MM.1S (cell line): ENCODE results near the gene DNAJC15.

ENCODE experiments used
- DNase-seq: peaks from one replicate; pipeline ENCODE4 v3.0.0-alpha.2; 2015
- H2AFZ ChIP-seq: fragments of 300-600 bp; sonication (generic); 2 replicates; pipeline ENCODE4 v1.6.0; 2016; ENCODE audit warnings: antibody characterized with exemption, low read length
- H3F3A ChIP-seq: fragments of 300-600 bp; sonication (generic); 2 replicates; pipeline ENCODE4 v1.6.1; 2016; ENCODE audit warnings: mild to moderate bottlenecking, antibody characterized with exemption, low read length, moderate library complexity, mixed read lengths; ENCODE audit not compliant: insufficient read depth
- H3K27ac ChIP-seq: fragments of 300-600 bp; sonication (generic); 2 replicates; pipeline ENCODE4 v1.5.1; 2016; ENCODE audit warnings: mild to moderate bottlenecking, low read length
- H3K27me3 ChIP-seq: fragments of 300-600 bp; sonication (generic); replicated peaks from 2 replicates; pipeline ENCODE4 v1.6.0; 2016; ENCODE audit warnings: low read length; ENCODE audit not compliant: insufficient read depth
- H3K36me3 ChIP-seq: fragments of 300-600 bp; sonication (generic); replicated peaks from 2 replicates; pipeline ENCODE4 v1.6.1; 2016; ENCODE audit warnings: mild to moderate bottlenecking, low read length, mixed read lengths; ENCODE audit not compliant: insufficient read depth
- H3K4me1 ChIP-seq: fragments of 300-600 bp; sonication (generic); 2 replicates; pipeline ENCODE4 v1.6.1; 2016; ENCODE audit warnings: low read length, mixed read lengths
- H3K4me2 ChIP-seq: fragments of 300-600 bp; sonication (generic); 2 replicates; pipeline ENCODE4 v1.6.0; 2016; ENCODE audit warnings: low read depth, low read length
- H3K4me3 ChIP-seq: fragments of 300-600 bp; sonication (generic); 2 replicates; pipeline ENCODE4 v1.5.1; 2016; ENCODE audit warnings: low read length, mixed read lengths
- H3K79me2 ChIP-seq: fragments of 300-600 bp; sonication (generic); 2 replicates; pipeline ENCODE4 v1.6.1; 2016; ENCODE audit warnings: mixed run types, low read length, mixed read lengths
- H3K9ac ChIP-seq: fragments of 300-600 bp; sonication (generic); 2 replicates; pipeline ENCODE4 v1.6.1; 2016; ENCODE audit warnings: low read length, mixed read lengths
- H3K9me2 ChIP-seq: fragments of 300-600 bp; sonication (generic); replicated peaks from 2 replicates; pipeline ENCODE4 v1.6.1; 2016; ENCODE audit warnings: mild to moderate bottlenecking, low read length, mixed read lengths; ENCODE audit not compliant: insufficient read depth
- H3K9me3 ChIP-seq: fragments of 300-600 bp; sonication (generic); replicated peaks from 2 replicates; pipeline ENCODE4 v1.6.1; 2016; ENCODE audit warnings: mild to moderate bottlenecking, low read length, mixed read lengths; ENCODE audit not compliant: insufficient read depth
- H4K20me1 ChIP-seq: fragments of 300-600 bp; sonication (generic); 2 replicates; pipeline ENCODE4 v1.6.1; 2016; ENCODE audit warnings: mild to moderate bottlenecking, low read length, moderate library complexity, mixed read lengths; ENCODE audit not compliant: insufficient read depth
- CTCF ChIP-seq: fragments of 300-600 bp; sonication (generic); IDR thresholded peaks from 2 replicates; pipeline ENCODE4 v1.5.1; 2016; ENCODE audit warnings: antibody characterized with exemption, low read length, mixed read lengths
- EZH2 ChIP-seq: fragments of 300-600 bp; sonication (generic); optimal IDR thresholded peaks from 2 replicates; pipeline ENCODE3; 2017; ENCODE audit warnings: low read depth, mild to moderate bottlenecking, antibody characterized with exemption, low read length, mixed read lengths
- EZH2phosphoT487 ChIP-seq: fragments of 300-600 bp; sonication (generic); IDR thresholded peaks from 2 replicates; pipeline ENCODE4 v1.6.1; 2018; ENCODE audit warnings: antibody characterized with exemption, low read length

The DNAJC15 gene

DNA sequence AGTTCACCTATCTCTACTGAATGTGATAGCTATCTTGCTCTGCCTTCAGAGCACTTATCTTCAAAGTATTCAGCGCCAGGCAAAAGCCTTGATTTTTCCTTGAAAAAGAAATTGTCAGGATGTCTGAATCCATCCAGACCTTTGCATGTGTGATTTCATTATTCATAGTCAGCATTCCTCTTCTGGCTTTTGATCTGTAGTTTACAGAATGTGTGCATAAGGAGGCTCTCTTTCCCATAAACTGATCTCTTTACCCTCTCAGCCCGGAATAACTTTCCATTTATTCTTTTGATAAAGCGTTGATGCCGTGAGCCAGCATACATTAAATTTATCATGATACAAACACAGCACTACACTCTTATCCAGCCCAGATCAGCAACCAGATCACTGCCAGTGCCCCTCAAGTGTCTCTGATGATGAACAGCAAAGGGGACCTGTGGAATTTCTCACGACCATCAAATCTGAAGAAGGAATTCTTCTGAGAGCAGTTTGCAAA is 130.8 kb downstream of the DNAJC15 start:
- no peaks in the 10 kb centered on the region for H3K36me3 ChIP-seq
- no peaks in the 10 kb centered on the region for H4K20me1 ChIP-seq
- no peak overlapping the region for H3K4me3 ChIP-seq
- TF ChIP-seq EZH2phosphoT487, result no peak
- no peak for TF ChIP-seq EZH2
- TF ChIP-seq CTCF, result no peak
- no peak overlapping the region for H2AFZ ChIP-seq
- no peaks in the 10 kb centered on the region for H3K79me2 ChIP-seq
- no peaks in the 10 kb centered on the region for H3K4me1 ChIP-seq
- no peak overlapping the region for H3K9ac ChIP-seq
- no peaks in the 10 kb centered on the region for H3K9me2 ChIP-seq
- H3K27ac ChIP-seq, result no peak overlapping the region
- DNase-seq, result no peak
- H3K4me2 ChIP-seq, result no peak overlapping the region
- H3F3A ChIP-seq, result no peaks in the 10 kb centered on the region
- H3K27me3 ChIP-seq, result no peaks in the 10 kb centered on the region
- H3K9me3 ChIP-seq, result no peaks in the 10 kb centered on the region

DNA sequence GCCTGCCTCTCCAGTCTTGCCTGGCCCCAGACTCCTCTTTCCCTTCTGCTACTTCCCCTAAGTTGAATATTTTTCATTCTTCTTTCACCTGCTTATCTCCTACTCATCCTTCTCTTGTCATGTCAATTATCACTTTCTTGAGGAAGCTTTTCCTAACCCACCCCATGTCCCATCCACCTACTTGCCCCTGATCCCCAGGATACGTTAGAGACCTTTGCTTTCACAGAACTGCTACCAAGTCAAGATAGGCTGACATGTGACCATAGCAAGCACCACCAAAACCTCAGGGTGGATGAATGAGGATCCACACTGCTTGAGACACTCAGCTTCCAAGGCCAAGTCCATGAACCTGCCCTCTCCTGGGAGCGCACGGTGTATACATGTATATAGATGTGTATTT is 131.5 kb downstream of the DNAJC15 start:
- Histone ChIP-seq H3K4me1 (no peaks in the 10 kb centered on the region), H3K9me3 (no peaks in the 10 kb centered on the region), H3F3A (no peaks in the 10 kb centered on the region), H4K20me1 (no peaks in the 10 kb centered on the region), H3K4me2 (no peak overlapping the region), H2AFZ (no peak overlapping the region), H3K9ac (no peak overlapping the region), H3K36me3 (no peaks in the 10 kb centered on the region), H3K4me3 (no peak overlapping the region), H3K9me2 (no peaks in the 10 kb centered on the region), H3K79me2 (no peaks in the 10 kb centered on the region), H3K27me3 (no peaks in the 10 kb centered on the region), H3K27ac (no peak overlapping the region)
- no peak for TF ChIP-seq EZH2phosphoT487
- no peak for TF ChIP-seq EZH2
- TF ChIP-seq CTCF, result no peak
- DNase-seq, result no peak

GRCh38 chr13:43156916-43157315 is 133.5 kb downstream of the DNAJC15 start:
- no peak for DNase-seq
- no peak overlapping the region for H3K9ac ChIP-seq
- no peak overlapping the region for H3K4me3 ChIP-seq
- no peaks in the 10 kb centered on the region for H3F3A ChIP-seq
- H3K27ac ChIP-seq, result no peak overlapping the region
- no peaks in the 10 kb centered on the region for H3K9me3 ChIP-seq
- H4K20me1 ChIP-seq, result no peaks in the 10 kb centered on the region
- no peaks in the 10 kb centered on the region for H3K4me1 ChIP-seq
- H3K4me2 ChIP-seq, result no peak overlapping the region
- H3K27me3 ChIP-seq, result no peaks in the 10 kb centered on the region
- no peaks in the 10 kb centered on the region for H3K36me3 ChIP-seq
- no peak overlapping the region for H2AFZ ChIP-seq
- H3K79me2 ChIP-seq, result no peaks in the 10 kb centered on the region
- no peak for TF ChIP-seq CTCF
- no peak for TF ChIP-seq EZH2
- TF ChIP-seq EZH2phosphoT487, result no peak
- no peaks in the 10 kb centered on the region for H3K9me2 ChIP-seq
